SK-N-SH (cell line): ENCODE data around the gene PRND. TPM values are rescaled to one million over a fixed set of nuclear protein-coding genes. Genes with fewer than 3 reads are reported as not detected.

ENCODE experiments used
- CTCF ChIA-PET: fragments of 300-600, 350-600 bp; formaldehyde crosslinking; extraction: SDS; loops from one replicate; lab custom pipeline; 2021; lab: Yijun Ruan, JAX
- POLR2A ChIA-PET: fragments of 350-600 bp; sonication (Branson Sonifier 250); formaldehyde crosslinking; extraction: SDS; loops from one replicate; lab custom pipeline; 2020; ENCODE audit warnings: antibody characterized with exemption, inconsistent platforms; lab: Yijun Ruan, JAX
- DNase-seq: peaks from one replicate; pipeline ENCODE4 v3.0.0; 2012
- H2AFZ ChIP-seq: fragments of 200-600 bp; sonication (generic); 2 replicates; pipeline ENCODE4 v1.8.1; 2016; ENCODE audit warnings: antibody characterized with exemption, mild to moderate bottlenecking, low read depth
- H3F3A ChIP-seq: fragments of 200-600 bp; sonication (generic); replicated peaks from 2 replicates; pipeline ENCODE3; 2016; ENCODE audit warnings: antibody characterized with exemption, mild to moderate bottlenecking; ENCODE audit not compliant: insufficient read depth
- H3K27ac ChIP-seq, 2 experiments: fragments of 200-500 bp in 1 of 2; fragments of 200-600 bp in 1 of 2; sonication (Bioruptor generic) in 1 of 2; sonication (generic), shearing (Covaris generic) in 1 of 2; 2 replicates each; pipeline versions ENCODE4 v1.5.1 to v1.6.1; 2014 to 2016; ENCODE audit warnings: low read depth in 2 of 2, inconsistent platforms in 1 of 2, low read length in 1 of 2, mild to moderate bottlenecking in 1 of 2, mixed read lengths in 1 of 2
- H3K27me3 ChIP-seq: fragments of 200-600 bp; sonication (generic), shearing (Covaris generic); 2 replicates; pipeline ENCODE4 v1.6.1; 2016; ENCODE audit warnings: mixed run types; ENCODE audit not compliant: insufficient read depth
- H3K36me3 ChIP-seq, 2 experiments: fragments of 200-500 bp in 1 of 2; fragments of 200-600 bp in 1 of 2; sonication (Bioruptor generic) in 1 of 2; sonication (generic) in 1 of 2; replicated peaks in 1 of 2; 2 replicates each; pipeline versions ENCODE3 to v1.5.1; 2014 to 2016; ENCODE audit warnings: low read length in 1 of 2, mild to moderate bottlenecking in 1 of 2; ENCODE audit not compliant: insufficient read depth in 2 of 2, control insufficient read depth in 1 of 2
- H3K4me1 ChIP-seq, 2 experiments: fragments of 200-500 bp in 1 of 2; fragments of 200-600 bp in 1 of 2; sonication (Bioruptor generic) in 1 of 2; sonication (generic), shearing (Covaris generic) in 1 of 2; 2 replicates each; pipeline versions ENCODE4 v1.5.1 to v1.6.1; 2014 to 2016; ENCODE audit warnings: low read depth in 1 of 2, low read length in 1 of 2, mixed run types in 1 of 2; ENCODE audit not compliant: insufficient read depth in 2 of 2, control insufficient read depth in 1 of 2
- H3K4me2 ChIP-seq: fragments of 200-600 bp; sonication (generic), shearing (Covaris generic); 2 replicates; pipeline ENCODE4 v1.6.1; 2017; ENCODE audit warnings: mixed run types
- H3K4me3 ChIP-seq, 2 experiments: fragments of 200-500 bp in 1 of 2; fragments of 200-600 bp in 1 of 2; sonication (Bioruptor generic) in 1 of 2; sonication (generic), shearing (Covaris generic) in 1 of 2; 2 replicates each; pipeline versions ENCODE4 v1.5.1 to v1.8.1; 2014 to 2016; ENCODE audit warnings: low read depth in 2 of 2, inconsistent platforms in 1 of 2, low read length in 1 of 2, mild to moderate bottlenecking in 1 of 2, mixed read lengths in 1 of 2, moderate library complexity in 1 of 2
- H3K79me2 ChIP-seq: fragments of 200-600 bp; sonication (generic); 2 replicates; pipeline ENCODE4 v1.8.1; 2017; ENCODE audit warnings: mild to moderate bottlenecking; ENCODE audit not compliant: insufficient read depth
- H3K9ac ChIP-seq: fragments of 200-600 bp; sonication (generic); 2 replicates; pipeline ENCODE4 v1.6.1; 2017; ENCODE audit warnings: mixed run types
- H3K9me2 ChIP-seq: fragments of 200-600 bp; sonication (generic); 2 replicates; pipeline ENCODE4 v1.6.1; 2017; ENCODE audit warnings: mixed run types
- H3K9me3 ChIP-seq: fragments of 200-600 bp; sonication (generic); 2 replicates; pipeline ENCODE4 v1.6.1; 2017; ENCODE audit warnings: mixed run types, mild to moderate bottlenecking, moderate library complexity
- H4K20me1 ChIP-seq: fragments of 200-600 bp; sonication (generic); 2 replicates; pipeline ENCODE4 v1.6.1; 2017; ENCODE audit warnings: mild to moderate bottlenecking, mixed run types; ENCODE audit not compliant: insufficient read depth
- CHD2 ChIP-seq: fragments of 150-350 bp; IDR thresholded peaks from 2 replicates; pipeline ENCODE4 v1.6.1; 2018; ENCODE audit warnings: low read length; ENCODE audit not compliant: partially characterized antibody
- ELF1 ChIP-seq: IDR thresholded peaks from 2 replicates; pipeline ENCODE4 v1.4.0; 2012
- FOXM1 ChIP-seq: IDR thresholded peaks from 2 replicates; pipeline ENCODE4 v1.4.0; 2012; ENCODE audit warnings: low read depth, mild to moderate bottlenecking
- GABPA ChIP-seq: IDR thresholded peaks from 2 replicates; pipeline ENCODE4 v1.4.0; 2012; ENCODE audit warnings: low read depth, mild to moderate bottlenecking
- IRF3 ChIP-seq: fragments of 150-350 bp; IDR thresholded peaks from 2 replicates; pipeline ENCODE4 v1.6.1; 2016; ENCODE audit warnings: mild to moderate bottlenecking, low read depth, low read length
- MAX ChIP-seq: IDR thresholded peaks from 2 replicates; pipeline ENCODE4 v1.4.0; 2012; ENCODE audit warnings: low read depth
- PBX3 ChIP-seq: IDR thresholded peaks from 2 replicates; pipeline ENCODE4; 2012
- RAD21 ChIP-seq: IDR thresholded peaks from 2 replicates; pipeline ENCODE4 v1.6.1; 2012; ENCODE audit warnings: mild to moderate bottlenecking, low read length
- RCOR1 ChIP-seq: fragments of 150-350 bp; IDR thresholded peaks from 2 replicates; pipeline ENCODE4 v1.6.1; 2017; ENCODE audit warnings: antibody characterized with exemption, low read length
- RFX5 ChIP-seq: IDR thresholded peaks from 2 replicates; pipeline ENCODE4 v1.6.1; 2012; ENCODE audit warnings: mild to moderate bottlenecking, improper control_type of control experiment, low read length
- SIN3A ChIP-seq: IDR thresholded peaks from 2 replicates; pipeline ENCODE4 v1.6.1; 2012; ENCODE audit warnings: low read depth, mild to moderate bottlenecking, low read length, moderate library complexity, borderline replicate concordance
- SMC3 ChIP-seq: IDR thresholded peaks from 2 replicates; pipeline ENCODE4 v1.6.1; 2012; ENCODE audit warnings: low read depth, low read length, improper control_type of control experiment
- TAF1 ChIP-seq: IDR thresholded peaks from 2 replicates; pipeline ENCODE4 v1.6.1; 2012; ENCODE audit warnings: low read depth, mild to moderate bottlenecking, low read length, moderate library complexity, borderline replicate concordance
- YY1 ChIP-seq: IDR thresholded peaks from 2 replicates; pipeline ENCODE4 v1.4.0; 2012; ENCODE audit warnings: low read depth, mild to moderate bottlenecking
- WGBS: methylation state at CpG from one replicate; pipeline ENCODE4 v1.1.6; 2017; ENCODE audit warnings: low lambda C conversion rate; 5-methylcytosine and 5-hydroxymethylcytosine counted together
- polyA plus RNA-seq, 3 experiments: library from polyadenylated mRNA; depleted of rRNA; stranded (reverse); fragments of >200 nt; gene quantifications; 2 replicates each; pipeline ENCODE4 v1.2.3, GENCODE V29; 2012
- TF ChIP-seq, protein P1 (sequence below): fragments of 200-600 bp; sonication (generic); IDR thresholded peaks from 2 replicates; pipeline ENCODE4 v1.6.1; 2017; ENCODE audit warnings: antibody characterized with exemption, mild to moderate bottlenecking, moderate library complexity
- TF ChIP-seq, protein P2 (sequence below): IDR thresholded peaks from 2 replicates; pipeline ENCODE4 v1.6.1; 2012; ENCODE audit warnings: mild to moderate bottlenecking, low read depth, low read length, moderate library complexity

The PRND gene
- polyA plus RNA-seq, 1 of the 3 experiments (the other 2 are of a cell fraction) = not detected

- 79% methylated on average over 1 of the region's 1 CpG for WGBS
- POLR2A ChIA-PET = no interaction called here
Observed at GRCh38 chr20:4694076-4694475, 27.6 kb upstream of the PRND start.

More at GRCh38 chr20:4694076-4694475, 27.6 kb upstream of the PRND start:
- no peaks in the 10 kb centered on the region for H3K27me3 ChIP-seq
- H3K79me2 ChIP-seq = peaks cover 100% of the 10 kb centered on the region
- H2AFZ ChIP-seq = no peak overlapping the region
- DNase-seq = no peak
- peaks cover 3 to 61% of the 10 kb centered on the region in 2 experiments for H3K36me3 ChIP-seq
- TF ChIP-seq MAX (no peak), CHD2 (no peak), YY1 (no peak), RCOR1 (no peak), RAD21 (no peak), GABPA (no peak), RFX5 (no peak), PBX3 (no peak), SMC3 (no peak), TAF1 (no peak), FOXM1 (no peak), IRF3 (no peak), ELF1 (no peak), SIN3A (no peak)
- TF ChIP-seq, protein P1, sequence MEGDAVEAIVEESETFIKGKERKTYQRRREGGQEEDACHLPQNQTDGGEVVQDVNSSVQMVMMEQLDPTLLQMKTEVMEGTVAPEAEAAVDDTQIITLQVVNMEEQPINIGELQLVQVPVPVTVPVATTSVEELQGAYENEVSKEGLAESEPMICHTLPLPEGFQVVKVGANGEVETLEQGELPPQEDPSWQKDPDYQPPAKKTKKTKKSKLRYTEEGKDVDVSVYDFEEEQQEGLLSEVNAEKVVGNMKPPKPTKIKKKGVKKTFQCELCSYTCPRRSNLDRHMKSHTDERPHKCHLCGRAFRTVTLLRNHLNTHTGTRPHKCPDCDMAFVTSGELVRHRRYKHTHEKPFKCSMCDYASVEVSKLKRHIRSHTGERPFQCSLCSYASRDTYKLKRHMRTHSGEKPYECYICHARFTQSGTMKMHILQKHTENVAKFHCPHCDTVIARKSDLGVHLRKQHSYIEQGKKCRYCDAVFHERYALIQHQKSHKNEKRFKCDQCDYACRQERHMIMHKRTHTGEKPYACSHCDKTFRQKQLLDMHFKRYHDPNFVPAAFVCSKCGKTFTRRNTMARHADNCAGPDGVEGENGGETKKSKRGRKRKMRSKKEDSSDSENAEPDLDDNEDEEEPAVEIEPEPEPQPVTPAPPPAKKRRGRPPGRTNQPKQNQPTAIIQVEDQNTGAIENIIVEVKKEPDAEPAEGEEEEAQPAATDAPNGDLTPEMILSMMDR = no peak
- TF ChIP-seq, protein P2, sequence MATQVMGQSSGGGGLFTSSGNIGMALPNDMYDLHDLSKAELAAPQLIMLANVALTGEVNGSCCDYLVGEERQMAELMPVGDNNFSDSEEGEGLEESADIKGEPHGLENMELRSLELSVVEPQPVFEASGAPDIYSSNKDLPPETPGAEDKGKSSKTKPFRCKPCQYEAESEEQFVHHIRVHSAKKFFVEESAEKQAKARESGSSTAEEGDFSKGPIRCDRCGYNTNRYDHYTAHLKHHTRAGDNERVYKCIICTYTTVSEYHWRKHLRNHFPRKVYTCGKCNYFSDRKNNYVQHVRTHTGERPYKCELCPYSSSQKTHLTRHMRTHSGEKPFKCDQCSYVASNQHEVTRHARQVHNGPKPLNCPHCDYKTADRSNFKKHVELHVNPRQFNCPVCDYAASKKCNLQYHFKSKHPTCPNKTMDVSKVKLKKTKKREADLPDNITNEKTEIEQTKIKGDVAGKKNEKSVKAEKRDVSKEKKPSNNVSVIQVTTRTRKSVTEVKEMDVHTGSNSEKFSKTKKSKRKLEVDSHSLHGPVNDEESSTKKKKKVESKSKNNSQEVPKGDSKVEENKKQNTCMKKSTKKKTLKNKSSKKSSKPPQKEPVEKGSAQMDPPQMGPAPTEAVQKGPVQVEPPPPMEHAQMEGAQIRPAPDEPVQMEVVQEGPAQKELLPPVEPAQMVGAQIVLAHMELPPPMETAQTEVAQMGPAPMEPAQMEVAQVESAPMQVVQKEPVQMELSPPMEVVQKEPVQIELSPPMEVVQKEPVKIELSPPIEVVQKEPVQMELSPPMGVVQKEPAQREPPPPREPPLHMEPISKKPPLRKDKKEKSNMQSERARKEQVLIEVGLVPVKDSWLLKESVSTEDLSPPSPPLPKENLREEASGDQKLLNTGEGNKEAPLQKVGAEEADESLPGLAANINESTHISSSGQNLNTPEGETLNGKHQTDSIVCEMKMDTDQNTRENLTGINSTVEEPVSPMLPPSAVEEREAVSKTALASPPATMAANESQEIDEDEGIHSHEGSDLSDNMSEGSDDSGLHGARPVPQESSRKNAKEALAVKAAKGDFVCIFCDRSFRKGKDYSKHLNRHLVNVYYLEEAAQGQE = no peak
- no peaks in the 10 kb centered on the region for H3K9me3 ChIP-seq
- H4K20me1 ChIP-seq = peaks cover 94% of the 10 kb centered on the region
- no peak overlapping the region for H3K9ac ChIP-seq
- H3K4me3 ChIP-seq = no peak overlapping the region
- peaks cover 0 to 19% of the 10 kb centered on the region in 2 experiments; a peak in 1 of 4 replicates for H3K4me1 ChIP-seq
- peaks cover 15% of the 10 kb centered on the region for H3F3A ChIP-seq
- no peak overlapping the region for H3K27ac ChIP-seq
- H3K4me2 ChIP-seq = no peak overlapping the region
- no peaks in the 10 kb centered on the region for H3K9me2 ChIP-seq
- CTCF ChIA-PET = no interaction called here
